GM19372 (cell line): ENCODE results near the gene URAD.

ENCODE experiments used
- ATAC-seq: cut with Tn5 transposase; IDR thresholded peaks from one replicate; pipeline ENCODE4 v1.9.1; 2021; ENCODE audit warnings: mild to moderate bottlenecking, low read depth, moderate library complexity; ENCODE audit not compliant: unreplicated experiment

URAD gene

DNA sequence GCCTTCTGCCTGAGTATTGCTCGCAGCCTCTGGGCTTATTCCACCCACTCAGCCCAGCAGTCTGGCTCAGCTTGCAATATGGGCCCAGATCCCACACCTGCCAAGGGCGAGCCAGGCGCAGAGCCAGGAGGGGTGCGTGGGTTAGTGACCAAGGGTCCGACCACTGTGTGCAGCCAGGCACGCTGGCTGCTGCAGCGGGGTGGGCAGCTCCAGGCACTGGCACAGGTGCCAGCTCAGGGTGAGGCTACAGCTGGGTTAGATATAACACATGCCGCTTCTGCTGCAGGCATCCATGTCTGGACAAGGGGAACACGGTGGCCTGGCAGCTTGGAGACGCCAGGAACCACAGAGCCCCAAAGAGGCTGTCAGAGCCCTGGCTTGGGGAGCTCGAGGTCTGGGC is 12.6 kb upstream of the URAD start:
- ATAC-seq = no peak

DNA sequence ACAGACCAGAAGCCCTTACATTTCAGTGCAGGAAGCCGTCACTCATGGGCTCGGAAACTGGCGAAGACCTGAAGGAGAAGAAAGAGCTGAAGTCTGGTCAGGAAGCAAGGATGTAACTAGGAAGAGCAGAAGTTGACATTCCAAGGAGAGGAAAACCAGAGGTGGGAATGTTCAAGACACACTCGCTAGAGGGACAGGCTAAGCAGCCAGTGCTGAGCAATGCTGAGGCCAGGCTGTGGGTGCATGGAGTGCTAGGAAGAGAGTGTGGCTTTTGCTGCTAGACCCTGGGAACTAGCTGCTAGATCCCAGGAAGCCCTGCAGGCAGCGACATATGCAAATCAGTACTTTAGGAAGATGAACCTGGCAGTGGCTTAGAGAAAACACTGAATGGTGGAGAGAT is 12.1 kb upstream of the URAD start:
- ATAC-seq = no peak

DNA sequence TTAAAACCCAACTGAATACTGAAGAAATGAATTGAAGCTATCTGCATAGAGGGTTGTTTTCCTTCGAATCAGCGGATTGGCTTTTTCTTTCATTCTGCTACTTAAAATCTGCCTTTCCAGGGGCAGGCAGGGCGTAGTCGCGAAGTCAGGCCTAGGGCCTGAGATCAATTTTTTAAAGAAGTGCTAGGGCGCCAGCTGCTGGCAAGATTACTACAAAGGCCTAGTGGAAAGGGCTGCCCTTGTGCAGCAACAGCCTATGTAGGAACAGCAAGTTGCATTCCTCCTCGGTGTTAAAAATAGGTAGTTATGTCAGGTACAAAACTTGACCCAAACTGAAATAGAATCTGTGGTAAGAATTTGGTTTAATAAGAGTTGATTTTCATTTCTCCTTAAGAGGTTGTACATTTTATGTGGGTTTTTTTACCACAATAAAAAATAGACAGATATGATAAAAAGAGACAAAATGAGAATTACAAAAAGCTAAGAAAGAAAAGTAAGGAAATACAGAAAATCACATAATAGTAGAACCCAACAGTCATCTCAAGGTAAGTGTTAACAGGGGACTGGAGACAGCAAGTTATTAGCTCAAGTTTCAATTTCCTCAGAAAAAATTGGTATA is 9.5 kb upstream of the URAD start:
- peak; percentile 59 for ATAC-seq

DNA sequence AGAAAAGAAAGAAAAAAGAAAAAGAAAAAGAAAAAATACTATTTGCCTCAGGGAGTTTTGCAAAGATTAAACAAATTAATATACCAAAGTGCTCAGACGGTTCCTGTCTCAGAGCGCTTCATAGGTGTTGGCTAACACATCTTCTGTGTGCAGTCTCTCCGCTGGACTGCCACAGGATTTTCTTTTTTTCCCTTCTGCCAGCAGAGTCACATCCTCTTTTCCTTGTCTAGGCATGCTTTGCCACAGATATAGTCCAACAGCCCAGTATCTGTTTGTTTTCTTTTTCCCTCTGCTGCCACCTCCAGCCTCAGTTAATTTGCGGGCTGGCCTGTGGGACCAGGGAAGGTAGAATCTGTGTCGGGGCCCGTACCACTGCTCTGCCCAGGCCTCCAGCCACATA is 3.4 kb upstream of the URAD start:
- no peak for ATAC-seq

DNA sequence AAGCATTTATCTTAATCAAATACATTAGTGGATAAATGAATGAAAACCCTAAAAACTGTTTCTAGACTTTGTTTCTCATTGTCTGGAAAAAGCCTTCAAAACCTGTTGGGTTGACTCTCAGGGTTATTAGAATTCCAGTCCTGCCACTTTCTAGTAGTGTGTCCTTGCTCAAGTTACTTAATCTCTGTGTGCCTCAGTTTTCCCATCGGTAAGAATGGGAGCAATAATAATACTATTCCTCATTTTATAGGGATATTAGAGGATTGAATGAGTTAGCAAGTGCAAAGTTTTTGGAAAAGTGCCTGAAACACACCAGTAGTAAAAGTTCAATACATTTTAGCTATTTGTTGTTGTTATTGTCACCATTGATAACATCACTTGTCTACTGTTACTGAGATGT is 2.9 kb downstream of the URAD start:
- no peak for ATAC-seq

DNA sequence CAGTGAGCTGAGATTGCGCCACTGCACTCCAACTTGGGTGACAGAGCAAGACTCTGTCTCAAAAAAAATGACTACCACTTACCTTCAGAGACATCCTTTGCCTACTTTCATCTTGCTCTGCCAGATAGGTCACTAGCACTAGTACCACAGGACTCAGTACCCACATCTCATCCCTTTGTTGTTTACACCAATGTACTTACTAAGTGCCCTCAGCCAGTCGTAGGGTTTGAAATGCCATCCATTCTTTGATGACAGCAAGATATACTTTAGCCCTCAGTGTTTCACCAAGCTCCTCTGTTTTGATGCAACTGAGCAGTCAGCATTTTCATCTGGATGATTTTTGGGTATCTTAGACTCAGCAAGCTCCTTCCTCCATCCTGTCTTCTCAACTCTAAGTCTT is 6.1 kb downstream of the URAD start:
- ATAC-seq = no peak

DNA sequence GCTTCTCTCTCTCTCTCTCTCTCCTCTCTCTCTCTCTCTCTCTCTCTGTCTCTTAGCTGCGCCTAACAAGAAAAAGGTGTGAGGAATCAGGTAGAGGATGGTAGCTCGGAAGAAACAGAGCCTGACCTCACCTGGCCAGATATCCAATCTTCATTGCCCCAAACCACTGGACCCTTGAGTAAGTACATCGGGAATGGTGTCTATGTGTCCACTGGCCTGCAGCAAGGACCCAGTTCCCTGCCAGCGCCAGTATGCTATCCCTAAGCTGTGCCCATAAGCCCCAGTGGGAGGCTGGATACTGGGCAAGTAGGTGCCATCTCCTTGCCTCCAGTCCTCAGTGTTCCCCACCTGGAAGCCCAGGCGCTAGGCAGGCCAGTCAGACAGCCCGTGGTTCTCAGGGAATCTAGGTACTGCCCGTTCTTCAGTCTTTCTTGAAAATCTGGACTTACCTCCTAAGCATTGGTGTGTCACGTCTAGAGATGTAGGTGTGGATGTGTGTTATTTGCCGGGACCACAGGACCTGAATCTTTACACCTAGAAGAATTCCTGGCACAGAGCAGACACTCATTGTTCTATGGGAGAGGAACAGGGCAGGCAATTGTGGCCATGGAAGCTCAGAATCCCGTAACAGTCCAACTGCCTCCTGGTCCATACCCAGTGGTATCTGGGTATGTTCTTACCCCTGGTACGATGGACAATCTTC is 7.3 kb downstream of the URAD start:
- ATAC-seq = no peak

DNA sequence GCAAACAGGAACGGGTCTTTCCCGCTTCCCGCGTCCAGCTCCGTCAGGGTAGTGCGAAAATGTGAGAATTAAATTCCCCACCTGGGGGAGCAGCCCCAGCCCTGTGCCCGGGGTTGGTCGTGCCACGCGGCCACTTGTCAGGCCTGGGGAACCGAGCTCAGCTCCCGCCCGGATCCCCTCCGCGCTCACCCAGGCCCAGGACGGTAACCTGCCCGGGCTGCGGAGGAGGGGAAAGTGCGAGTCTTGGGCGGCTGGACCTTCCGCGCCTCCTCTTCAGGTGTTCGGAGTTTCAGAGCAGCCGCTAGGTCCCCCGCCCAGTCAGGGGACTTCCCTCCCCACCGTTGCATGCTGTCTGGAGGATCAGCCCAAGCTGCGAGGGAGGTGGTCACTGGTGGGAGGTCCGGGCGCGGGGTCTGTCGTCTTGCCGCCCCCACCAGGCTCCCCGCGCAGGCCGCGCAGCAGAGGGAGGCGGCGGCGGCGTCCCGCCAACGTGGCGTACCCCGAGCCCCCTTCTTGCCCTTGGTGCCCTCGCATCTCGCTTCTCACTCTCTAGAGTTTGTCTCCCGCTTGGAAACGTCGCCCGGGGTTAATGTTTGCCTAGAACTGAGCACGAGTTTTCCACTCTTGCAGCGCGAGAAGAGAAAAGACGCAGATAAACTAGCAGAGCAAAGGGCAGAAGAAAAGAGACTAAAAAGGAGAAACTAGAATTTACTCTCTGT is 8.1 kb downstream of the URAD start:
- no peak for ATAC-seq

DNA sequence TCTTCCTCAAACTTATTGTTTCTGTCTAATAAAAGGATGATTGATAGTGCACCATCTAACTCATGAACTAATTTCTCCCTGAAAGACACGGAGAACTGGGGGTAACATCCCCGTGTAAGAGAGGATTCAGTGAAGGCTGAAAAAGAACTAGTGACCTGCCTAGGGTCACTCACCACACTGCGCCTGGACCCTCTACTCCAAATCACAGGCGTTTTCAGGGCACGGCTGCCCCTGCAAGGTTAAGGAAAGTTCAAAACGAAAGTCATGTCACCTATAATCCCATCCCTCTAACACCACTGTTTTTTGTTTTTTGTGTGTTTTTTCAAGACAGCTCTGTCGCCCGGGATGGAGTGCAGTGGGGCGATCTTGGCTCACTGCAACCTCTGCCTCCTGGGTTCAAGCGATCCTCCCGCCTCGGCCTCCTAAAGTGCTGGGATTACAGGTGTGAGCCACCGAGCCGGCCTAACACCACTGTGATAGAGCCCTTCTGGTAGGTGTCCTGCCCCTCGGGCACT is 8.7 kb downstream of the URAD start:
- no peak for ATAC-seq

DNA sequence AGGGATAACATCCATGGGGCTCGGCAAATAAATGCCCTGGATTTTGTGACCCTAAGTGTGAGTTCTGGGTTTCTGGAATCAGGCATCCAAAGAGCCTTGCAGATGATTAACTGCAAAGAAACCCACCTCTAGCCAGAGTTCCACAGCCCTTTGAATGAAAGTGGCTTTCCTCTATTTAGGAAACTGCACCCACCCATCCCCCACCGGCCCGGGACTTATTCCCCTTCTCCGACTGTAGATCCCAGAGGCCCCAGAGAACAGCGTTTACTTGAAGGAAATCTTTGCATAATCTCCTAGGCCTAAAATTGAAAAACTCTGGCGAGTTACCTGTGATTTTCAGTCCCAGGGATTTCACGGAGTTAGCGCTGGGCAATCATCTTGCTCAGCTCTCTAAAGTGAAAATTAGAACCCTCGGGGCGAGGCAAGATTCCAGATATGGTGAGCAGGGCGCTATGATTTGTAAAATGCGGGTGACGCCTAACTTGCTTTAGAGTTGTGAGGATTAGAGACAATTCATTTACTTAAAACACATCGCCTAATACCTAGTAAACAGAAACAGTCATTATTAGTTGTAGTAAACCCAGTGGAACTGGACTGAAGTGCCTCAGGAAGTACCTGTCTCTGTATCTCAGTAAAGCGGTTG is 9.4 kb downstream of the URAD start:
- no peak for ATAC-seq

DNA sequence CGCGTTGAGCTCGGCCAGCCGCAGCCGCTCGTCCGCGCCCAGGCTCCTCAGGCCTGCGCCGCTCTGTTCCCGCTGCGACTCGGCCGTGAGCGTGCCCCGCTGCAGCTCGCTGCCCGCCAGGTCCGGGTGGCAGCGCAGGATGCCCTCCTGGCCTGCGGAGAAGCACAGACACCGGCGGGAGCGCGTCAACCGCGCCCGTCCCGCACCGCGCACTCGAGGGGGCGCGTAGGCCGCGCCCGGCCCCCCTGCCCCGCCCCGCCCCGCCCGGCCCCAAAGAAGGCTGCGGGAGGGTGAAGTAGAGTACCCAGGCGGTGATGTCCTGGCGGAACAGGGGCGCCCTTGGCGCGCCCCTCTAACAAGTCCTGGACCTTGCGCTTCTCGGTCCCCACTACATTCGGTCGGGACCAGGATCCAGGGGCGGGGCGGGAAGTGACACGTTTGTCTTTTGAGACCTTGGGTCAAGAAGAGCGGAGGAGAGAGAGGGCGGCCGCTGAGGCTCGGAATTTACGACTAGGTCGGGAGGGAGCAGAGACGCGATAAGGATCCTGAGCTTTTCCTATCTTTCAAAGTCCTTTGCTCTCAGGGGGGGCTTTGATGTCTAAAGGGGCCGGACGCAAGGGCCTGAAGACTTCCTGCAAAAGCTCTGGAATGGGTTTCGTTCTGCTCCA is 10.1 kb downstream of the URAD start:
- ATAC-seq = no peak

DNA sequence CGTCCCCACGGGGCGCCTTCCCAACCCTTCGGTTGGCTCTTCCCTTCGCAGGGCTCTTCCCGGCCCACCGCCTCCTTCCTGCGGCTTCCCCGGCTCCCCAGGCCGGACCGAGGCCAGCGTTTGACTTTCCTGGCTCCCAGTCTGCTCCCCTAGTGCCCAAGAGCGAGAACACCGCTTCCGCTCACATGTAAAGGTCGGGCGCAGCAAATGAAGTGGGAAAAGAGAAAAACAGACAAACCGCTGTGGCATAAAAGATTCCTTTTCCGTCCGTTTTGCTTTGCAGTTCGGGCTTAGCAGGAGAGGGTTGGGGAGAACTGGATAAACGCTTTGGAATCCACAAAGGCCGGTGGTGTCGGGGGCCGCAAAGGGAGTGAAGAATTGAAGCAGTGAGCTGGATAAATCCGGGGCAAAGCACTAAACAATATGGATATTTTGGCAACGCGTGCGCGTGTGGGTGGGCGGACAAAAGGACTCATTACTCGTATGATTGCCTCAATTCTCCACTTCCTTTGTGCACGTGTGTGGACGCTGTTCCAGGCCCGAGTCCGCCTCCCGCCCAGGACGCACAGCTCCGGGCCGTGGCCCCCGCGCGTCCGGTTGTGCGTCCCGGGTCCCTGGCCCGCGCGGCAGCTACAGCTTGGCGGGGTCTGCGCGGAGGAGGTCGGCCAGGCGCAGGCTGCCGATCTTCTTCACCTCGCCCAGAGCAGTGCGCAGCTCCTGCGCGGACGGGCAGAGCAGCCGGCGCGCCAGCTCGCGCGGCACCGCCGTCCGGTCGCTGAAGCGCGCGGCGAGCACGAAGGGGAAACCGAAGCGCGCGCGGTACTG is 10.8 kb downstream of the URAD start:
- ATAC-seq = no peak

DNA sequence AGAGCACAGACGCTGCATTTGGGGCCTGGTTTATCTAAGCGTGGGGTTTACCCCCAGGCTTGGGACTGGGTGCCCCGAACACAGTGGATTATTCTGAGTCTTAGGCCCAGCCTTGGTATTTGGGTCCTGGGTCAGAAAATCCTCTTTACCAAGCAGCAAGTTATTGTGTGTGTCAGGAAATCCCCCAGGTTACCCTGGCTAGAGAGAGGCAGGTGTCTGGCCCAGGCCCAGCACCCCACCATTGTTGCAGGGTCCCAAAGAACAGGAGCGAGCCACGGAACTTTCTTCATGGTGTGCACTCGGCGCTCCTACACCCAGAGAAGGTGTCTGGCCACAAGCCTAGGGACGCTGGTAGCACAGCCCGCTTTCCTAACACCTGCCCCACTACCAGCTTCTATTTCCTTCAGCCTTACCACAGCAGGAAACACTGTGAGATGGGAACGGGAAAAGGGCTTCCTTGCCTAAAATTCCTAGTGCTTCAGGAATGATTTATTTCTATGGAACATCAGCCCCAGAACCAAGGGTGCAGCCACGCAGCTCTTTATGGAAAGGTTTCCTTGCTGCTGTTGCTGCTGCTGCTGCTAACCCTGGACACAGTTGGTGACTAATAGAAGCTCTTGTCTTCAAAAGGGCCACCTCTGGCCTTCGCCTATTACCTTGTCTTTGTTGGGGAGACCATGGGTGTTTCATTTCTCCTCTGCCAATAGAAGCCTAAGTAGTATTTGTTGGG is 12.0 kb downstream of the URAD start:
- ATAC-seq = no peak

DNA sequence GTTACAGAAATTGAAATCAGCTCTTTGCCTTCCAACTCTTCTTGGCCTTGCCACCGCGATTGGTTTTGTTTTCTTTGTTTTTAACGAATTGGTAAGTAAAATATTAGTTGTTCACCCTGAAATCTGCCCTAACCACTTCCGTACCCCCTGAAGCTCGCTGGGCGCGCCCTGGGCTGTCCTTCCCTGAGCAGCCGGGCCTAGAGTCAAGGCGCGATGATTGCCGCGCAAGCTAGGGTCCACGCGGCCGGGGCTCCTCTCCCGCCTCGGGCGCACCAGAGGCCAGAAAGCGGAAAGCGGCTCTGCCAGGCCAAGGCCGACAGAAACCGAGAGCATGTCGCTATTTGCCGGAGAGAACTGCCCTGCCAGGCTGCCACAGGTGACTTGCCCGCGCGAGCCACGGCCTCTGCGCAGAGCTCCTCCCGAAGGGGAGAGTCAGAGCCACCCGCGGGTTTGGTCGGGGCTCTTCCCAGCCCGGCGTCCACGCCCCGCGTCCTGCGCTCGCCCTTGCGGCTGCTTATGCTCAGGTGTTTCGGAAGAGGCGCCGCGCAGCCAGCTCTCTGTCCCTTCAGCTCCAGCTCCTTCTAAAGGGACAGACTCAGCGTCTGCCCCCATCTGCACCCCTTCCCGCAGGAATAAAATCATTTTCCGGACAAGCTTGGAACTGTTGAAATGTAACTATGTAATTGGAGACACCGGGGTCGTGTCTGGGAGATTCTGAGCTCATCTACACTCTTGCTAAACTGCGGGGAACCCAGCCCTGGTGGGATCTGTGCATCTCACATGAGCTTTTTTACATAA is 12.7 kb downstream of the URAD start:
- ATAC-seq = no peak

DNA sequence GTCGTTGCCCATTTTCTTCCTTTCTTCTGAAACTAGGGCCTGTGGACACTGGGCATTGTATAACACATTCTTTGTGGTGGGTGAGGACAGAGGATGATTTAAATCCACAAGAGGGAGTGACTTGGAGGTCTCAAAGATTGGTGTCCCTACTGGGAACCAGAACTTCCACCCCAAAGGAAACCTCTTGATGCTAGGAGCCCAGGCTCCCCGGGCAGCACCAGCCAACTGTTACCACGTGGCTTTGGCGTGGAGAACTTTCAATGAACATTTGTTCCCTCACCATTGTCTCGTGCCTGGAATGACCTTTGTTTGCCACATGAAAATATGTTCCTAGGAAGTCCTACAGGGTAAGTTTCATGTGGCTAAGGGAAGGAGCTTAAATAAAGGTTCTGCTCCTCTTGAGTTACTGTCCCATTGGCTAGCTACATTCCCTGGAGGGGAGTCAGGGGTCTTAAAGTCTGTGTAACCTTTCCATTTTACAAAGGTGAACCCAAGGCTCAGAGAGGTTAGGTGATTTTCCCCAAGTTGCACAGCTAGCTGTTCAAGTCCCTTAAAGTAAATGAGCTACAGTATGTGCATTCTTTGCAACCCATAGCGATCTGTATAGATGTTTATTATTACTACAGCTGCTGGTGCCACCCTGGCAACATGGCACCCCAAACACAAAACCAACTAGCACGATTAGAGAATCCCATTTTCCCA is 14.4 kb downstream of the URAD start:
- no peak for ATAC-seq

DNA sequence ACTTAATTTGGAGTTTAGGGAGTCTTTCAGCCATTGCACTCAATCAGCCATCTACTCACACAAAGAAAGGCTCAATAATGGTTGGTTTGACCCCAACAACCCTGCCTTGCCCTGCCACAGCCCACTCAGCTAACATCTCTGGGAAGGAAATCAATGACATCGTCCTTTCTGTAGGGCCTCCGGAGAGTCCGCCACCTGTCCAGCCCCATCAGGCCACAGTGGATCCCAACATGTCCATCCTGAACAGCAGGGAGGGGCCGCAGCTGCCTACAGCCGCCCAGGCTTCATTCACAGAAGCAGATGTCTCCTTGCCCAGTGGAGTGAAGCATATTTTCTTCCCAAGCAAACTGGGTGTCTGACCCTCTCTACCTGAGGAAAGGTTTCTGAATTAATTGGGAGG is 15.2 kb downstream of the URAD start:
- no peak for ATAC-seq

DNA sequence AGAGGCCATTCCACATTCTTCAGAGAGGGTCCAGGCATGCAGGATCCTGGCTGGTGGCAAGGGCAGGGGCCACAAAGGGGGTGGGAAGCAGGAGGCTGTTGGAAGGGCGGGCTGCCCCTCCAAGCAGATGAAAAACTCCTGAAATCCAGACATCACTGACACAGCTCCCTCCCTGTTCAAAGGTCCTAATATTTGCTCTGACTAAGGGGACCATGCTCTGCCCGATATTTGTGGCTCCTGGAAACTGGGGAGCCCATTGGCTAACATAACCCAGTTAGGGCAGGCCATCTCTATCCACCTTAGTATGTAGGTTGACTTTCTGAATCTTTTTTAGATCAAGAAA is 16.0 kb downstream of the URAD start:
- ATAC-seq = no peak
